Suprapubic skin (tissue), 4 donors: ENCODE data around the gene KLHL33. TPM values are rescaled to one million over a fixed set of nuclear protein-coding genes. Genes with fewer than 3 reads are reported as not detected.

Experiments
- DNase-seq, 2 donors: peaks; one replicate each; pipeline ENCODE4 v3.0.0-alpha.2; 2019; ENCODE audit warnings: low spot score in 2 of 2
- H3K27ac ChIP-seq: fragments of 200-600 bp; sonication (generic); one replicate; pipeline ENCODE4 v1.5.1; 2019
- H3K27me3 ChIP-seq: fragments of 200-600 bp; sonication (generic); one replicate; pipeline ENCODE4 v1.5.1; 2019
- H3K36me3 ChIP-seq: fragments of 200-600 bp; sonication (generic); one replicate; pipeline ENCODE4 v1.5.1; 2019
- H3K4me1 ChIP-seq: fragments of 200-600 bp; sonication (generic); one replicate; pipeline ENCODE4 v1.5.1; 2019
- H3K4me3 ChIP-seq: fragments of 200-600 bp; sonication (generic); one replicate; pipeline ENCODE4 v1.5.1; 2019; ENCODE audit warnings: mild to moderate bottlenecking
- H3K9me3 ChIP-seq: fragments of 200-600 bp; sonication (generic); one replicate; pipeline ENCODE4 v1.5.1; 2019
- EP300 ChIP-seq: sonication (generic); formaldehyde crosslinking; IDR thresholded peaks from one replicate; pipeline ENCODE4 v1.6.1; 2017; ENCODE audit warnings: antibody characterized with exemption
- POLR2A ChIP-seq, 2 donors: fragments of 450-650 bp; IDR thresholded peaks; one replicate each; pipeline ENCODE4 v1.6.1; 2017; ENCODE audit warnings: antibody characterized with exemption in 2 of 2, mild to moderate bottlenecking in 2 of 2, moderate library complexity in 2 of 2
- POLR2AphosphoS5 ChIP-seq, 3 donors: sonication (generic); formaldehyde crosslinking; IDR thresholded peaks; one replicate each; pipeline ENCODE4 v1.6.1; 2017; ENCODE audit warnings: antibody characterized with exemption in 3 of 3
- WGBS: methylation state at CpG from one replicate; pipeline ENCODE4 v1.1.5; 2018; 5-methylcytosine and 5-hydroxymethylcytosine counted together
- total RNA-seq, 4 donors: library from RNA; depleted of rRNA; stranded (reverse); fragments of >200 nt; gene quantifications; one replicate each; pipeline ENCODE4 v1.1.0, GENCODE V29; 2016
- TF ChIP-seq, protein P1 (sequence below), 2 donors: fragments of 200-600 bp in 1 of 2; fragments of 450-650 bp in 1 of 2; sonication (generic) in 1 of 2; IDR thresholded peaks; one replicate each; pipeline ENCODE4 v1.5.1; 2016 to 2019; ENCODE audit warnings: antibody characterized with exemption in 2 of 2, mild to moderate bottlenecking in 1 of 2, moderate library complexity in 1 of 2

Gene KLHL33
- total RNA-seq, 4 donors from 2014 or later, result 0.08 TPM; not detected in 3

DNA sequence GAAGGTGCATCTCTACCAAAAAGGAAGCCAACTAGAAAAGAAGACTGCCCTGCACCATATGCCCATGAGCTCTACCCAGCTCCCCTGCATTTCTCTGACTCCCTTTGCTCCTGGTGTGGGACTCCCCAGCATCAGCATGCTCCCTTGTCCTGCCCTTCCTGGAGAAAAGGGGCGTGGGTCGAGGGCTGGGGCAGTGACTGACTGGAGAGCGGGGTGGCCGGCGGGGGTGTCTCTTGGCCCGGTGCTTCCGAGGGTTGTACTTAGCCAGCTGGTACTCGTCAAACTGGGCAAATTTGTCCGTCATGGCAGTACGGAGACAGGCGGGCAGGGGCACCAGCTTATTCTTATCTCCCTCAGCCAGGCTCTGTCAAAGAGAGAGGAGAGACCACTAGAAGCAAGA, 32.4 kb downstream of the KLHL33 start:
- H3K4me1 ChIP-seq, result peaks cover 7% of the 10 kb centered on the region
- WGBS, result 90% methylated on average over 9 of the region's 11 CpGs
- no peak for DNase-seq
- H3K9me3 ChIP-seq, result no peaks in the 10 kb centered on the region
- peaks cover 83% of the 10 kb centered on the region for H3K36me3 ChIP-seq
- TF ChIP-seq EP300 (no peak), POLR2AphosphoS5 (IDR thresholded peaks at IDR 0.05) (no peak), POLR2A (IDR thresholded peaks at IDR 0.05) (no peak)
- TF ChIP-seq, protein P1, sequence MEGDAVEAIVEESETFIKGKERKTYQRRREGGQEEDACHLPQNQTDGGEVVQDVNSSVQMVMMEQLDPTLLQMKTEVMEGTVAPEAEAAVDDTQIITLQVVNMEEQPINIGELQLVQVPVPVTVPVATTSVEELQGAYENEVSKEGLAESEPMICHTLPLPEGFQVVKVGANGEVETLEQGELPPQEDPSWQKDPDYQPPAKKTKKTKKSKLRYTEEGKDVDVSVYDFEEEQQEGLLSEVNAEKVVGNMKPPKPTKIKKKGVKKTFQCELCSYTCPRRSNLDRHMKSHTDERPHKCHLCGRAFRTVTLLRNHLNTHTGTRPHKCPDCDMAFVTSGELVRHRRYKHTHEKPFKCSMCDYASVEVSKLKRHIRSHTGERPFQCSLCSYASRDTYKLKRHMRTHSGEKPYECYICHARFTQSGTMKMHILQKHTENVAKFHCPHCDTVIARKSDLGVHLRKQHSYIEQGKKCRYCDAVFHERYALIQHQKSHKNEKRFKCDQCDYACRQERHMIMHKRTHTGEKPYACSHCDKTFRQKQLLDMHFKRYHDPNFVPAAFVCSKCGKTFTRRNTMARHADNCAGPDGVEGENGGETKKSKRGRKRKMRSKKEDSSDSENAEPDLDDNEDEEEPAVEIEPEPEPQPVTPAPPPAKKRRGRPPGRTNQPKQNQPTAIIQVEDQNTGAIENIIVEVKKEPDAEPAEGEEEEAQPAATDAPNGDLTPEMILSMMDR (IDR thresholded peaks at IDR 0.05), result no peak
- no peaks in the 10 kb centered on the region for H3K27me3 ChIP-seq
- no peak overlapping the region for H3K27ac ChIP-seq
- H3K4me3 ChIP-seq, result no peak overlapping the region

DNA sequence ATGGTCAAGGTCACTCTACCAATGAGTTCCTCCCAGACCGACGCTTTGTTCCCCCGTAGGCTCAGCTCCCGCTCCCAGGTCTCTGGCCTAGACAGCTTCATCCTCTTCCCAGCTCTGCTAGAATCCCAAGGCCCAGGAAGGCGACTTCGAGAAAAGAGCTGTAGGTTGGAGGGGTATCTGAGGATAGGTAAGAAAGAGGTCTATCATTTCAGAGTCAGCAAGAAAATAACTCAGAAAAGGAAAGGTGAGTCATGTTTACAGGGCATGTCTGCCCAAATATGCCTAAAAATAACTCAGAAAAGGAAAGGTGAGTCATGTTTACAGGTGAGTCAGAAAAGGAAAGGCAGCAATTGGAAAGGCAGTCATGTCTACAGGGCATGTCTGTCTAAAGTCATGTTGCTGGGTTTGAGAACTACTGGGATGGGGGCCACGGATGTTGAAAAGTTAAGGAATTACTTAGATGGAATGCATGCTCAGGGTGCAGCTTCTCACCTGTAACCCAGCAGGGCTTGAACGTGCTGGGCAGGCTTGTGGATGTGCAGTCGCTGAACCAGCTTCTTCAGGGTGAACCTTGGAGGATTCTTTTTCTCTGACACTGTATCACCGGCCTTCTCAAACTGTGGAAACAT, 34.9 kb downstream of the KLHL33 start:
- TF ChIP-seq, protein P1 (IDR thresholded peaks at IDR 0.05), result no peak
- DNase-seq, result no peak
- H3K36me3 ChIP-seq, result peaks cover 82% of the 10 kb centered on the region
- no peak overlapping the region for H3K4me3 ChIP-seq
- H3K27me3 ChIP-seq, result no peaks in the 10 kb centered on the region
- H3K27ac ChIP-seq, result no peak overlapping the region
- WGBS, result 65% methylated on average over 10 of the region's 10 CpGs
- H3K9me3 ChIP-seq, result no peaks in the 10 kb centered on the region
- peaks cover 7% of the 10 kb centered on the region for H3K4me1 ChIP-seq

DNA sequence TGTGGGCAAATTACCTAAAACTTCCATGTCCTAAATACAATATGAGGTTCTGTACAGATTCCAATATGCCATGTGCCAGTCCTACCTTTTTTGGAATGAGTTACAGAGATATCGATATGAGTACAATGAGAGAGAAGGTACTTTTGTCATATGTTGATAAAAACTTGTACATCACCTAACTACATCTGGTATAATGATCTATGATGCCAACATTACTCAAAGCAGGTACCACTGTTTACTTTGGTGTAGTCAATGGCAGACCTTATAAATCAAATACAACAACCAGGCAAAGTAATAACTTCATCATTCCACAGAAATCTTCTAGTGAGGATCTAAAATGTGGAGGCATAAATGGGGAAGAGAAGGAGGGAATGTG, 35.4 kb downstream of the KLHL33 start:
- peaks cover 82% of the 10 kb centered on the region for H3K36me3 ChIP-seq
- WGBS, result 82% methylated on average over 1 of the region's 1 CpG
- no peak overlapping the region for H3K27ac ChIP-seq

DNA sequence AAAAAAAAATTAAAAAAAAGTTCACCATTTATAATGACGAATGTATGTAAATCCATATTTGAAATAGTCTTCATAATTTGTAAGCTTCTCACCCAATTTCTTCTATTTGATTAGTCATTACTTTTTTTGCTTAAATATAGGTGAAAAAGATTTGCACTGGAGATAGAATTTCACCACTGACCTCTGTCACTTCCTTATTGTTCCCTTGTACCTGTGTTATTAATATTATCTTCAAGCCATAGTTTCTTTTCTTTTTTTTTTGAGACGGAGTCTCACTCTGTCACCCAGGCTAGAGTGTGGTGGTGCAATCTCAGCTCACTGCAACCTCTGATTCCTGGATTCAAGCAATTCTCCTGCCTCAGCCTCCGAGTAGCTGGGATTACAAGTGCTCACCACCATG, 38.5 kb downstream of the KLHL33 start:
- H3K4me1 ChIP-seq, result peaks cover 7% of the 10 kb centered on the region
- 95% methylated on average over 3 of the region's 3 CpGs for WGBS
- TF ChIP-seq, protein P1 (IDR thresholded peaks at IDR 0.05), result no peak
- TF ChIP-seq EP300 (no peak), POLR2A (IDR thresholded peaks at IDR 0.05) (no peak), POLR2AphosphoS5 (IDR thresholded peaks at IDR 0.05) (no peak)
- H3K9me3 ChIP-seq, result no peaks in the 10 kb centered on the region
- no peak for DNase-seq
- peaks cover 84% of the 10 kb centered on the region for H3K36me3 ChIP-seq
- H3K27ac ChIP-seq, result no peak overlapping the region
- H3K27me3 ChIP-seq, result no peaks in the 10 kb centered on the region
- H3K4me3 ChIP-seq, result no peak overlapping the region

More for the DNA sequence above, 35.4 kb downstream of the KLHL33 start:
- DNase-seq, result no peak
- H3K4me3 ChIP-seq, result no peak overlapping the region
- TF ChIP-seq POLR2AphosphoS5 (IDR thresholded peaks at IDR 0.05), result no peak
- TF ChIP-seq, protein P1 (IDR thresholded peaks at IDR 0.05), result no peak
- TF ChIP-seq POLR2A (IDR thresholded peaks at IDR 0.05), result no peak
- TF ChIP-seq EP300, result no peak
- peaks cover 7% of the 10 kb centered on the region for H3K4me1 ChIP-seq
- no peaks in the 10 kb centered on the region for H3K9me3 ChIP-seq
- no peaks in the 10 kb centered on the region for H3K27me3 ChIP-seq

DNA sequence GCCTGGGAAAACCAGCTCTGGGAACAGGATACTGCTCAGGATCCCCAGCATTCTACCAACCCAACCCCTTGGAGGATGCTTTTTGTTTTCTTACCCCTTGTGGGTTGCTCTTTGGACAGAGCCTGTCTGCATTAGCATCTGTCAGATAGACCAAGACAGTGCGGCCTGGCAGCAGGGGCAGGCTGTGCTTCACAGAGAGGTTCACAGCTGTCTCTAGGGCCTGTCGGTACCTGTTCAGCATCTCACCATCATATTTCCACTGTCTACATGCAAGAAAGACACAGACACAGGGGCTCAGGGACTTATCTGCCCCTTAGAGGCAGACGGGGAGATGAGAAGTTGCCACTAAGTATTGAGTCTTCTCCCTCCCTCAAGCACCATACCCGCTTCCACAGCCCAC, 44.5 kb downstream of the KLHL33 start:
- H3K36me3 ChIP-seq, result peaks cover 92% of the 10 kb centered on the region
- no peak for DNase-seq
- no peaks in the 10 kb centered on the region for H3K4me1 ChIP-seq
- no peak overlapping the region for H3K27ac ChIP-seq
- no peak overlapping the region for H3K4me3 ChIP-seq
- TF ChIP-seq POLR2AphosphoS5 (IDR thresholded peaks at IDR 0.05) (no peak), EP300 (no peak), POLR2A (IDR thresholded peaks at IDR 0.05) (no peak)
- TF ChIP-seq, protein P1 (IDR thresholded peaks at IDR 0.05), result no peak
- no peaks in the 10 kb centered on the region for H3K27me3 ChIP-seq
- no peaks in the 10 kb centered on the region for H3K9me3 ChIP-seq
- WGBS, result 94% methylated on average over 4 of the region's 4 CpGs
